ENCODE results near the gene DNAH11.
"Not testable (repeated sequence)": the region's sequence is repeated elsewhere in the genome, so short reads cannot be mapped to it uniquely, and the experiment has no call there.

Gene DNAH11

GRCh38 chr7:21717323-21717722 is 174.5 kb downstream of the DNAH11 start:
- no peak for DNase-seq (ENCODE audit: low spot score)

GRCh38 chr7:21718391-21718790 is 175.6 kb downstream of the DNAH11 start:
- no peak for DNase-seq (ENCODE audit: low spot score)

- no peak for DNase-seq (ENCODE audit: low spot score)
Observed at GRCh38 chr7:21719846-21720245, 177.0 kb downstream of the DNAH11 start.

- no peak for DNase-seq (ENCODE audit: low spot score)
Observed at GRCh38 chr7:21722371-21722770, 179.5 kb downstream of the DNAH11 start.

- DNase-seq (ENCODE audit: low spot score): no peak
Observed at GRCh38 chr7:21724562-21724961, 181.7 kb downstream of the DNAH11 start.

GRCh38 chr7:21730399-21730798 is 187.6 kb downstream of the DNAH11 start:
- no peak for DNase-seq (ENCODE audit: low spot score)

- DNase-seq (ENCODE audit: low spot score): no peak
Observed at GRCh38 chr7:21731977-21732376, 189.1 kb downstream of the DNAH11 start.

- DNase-seq (ENCODE audit: low spot score): not testable (repeated sequence)
Observed at GRCh38 chr7:21732956-21733355, 190.1 kb downstream of the DNAH11 start.

- DNase-seq (ENCODE audit: low spot score): no peak
Observed at GRCh38 chr7:21733837-21734236, 191.0 kb downstream of the DNAH11 start.

GRCh38 chr7:21743493-21743892 is 200.7 kb downstream of the DNAH11 start:
- DNase-seq (ENCODE audit: low spot score): no peak

GRCh38 chr7:21746949-21747348 is 204.1 kb downstream of the DNAH11 start:
- no peak for DNase-seq (ENCODE audit: low spot score)

GRCh38 chr7:21747806-21748205 is 205.0 kb downstream of the DNAH11 start:
- no peak for DNase-seq (ENCODE audit: low spot score)

GRCh38 chr7:21749378-21749777 is 206.5 kb downstream of the DNAH11 start:
- no peak for DNase-seq (ENCODE audit: low spot score)

GRCh38 chr7:21753071-21753470 is 210.2 kb downstream of the DNAH11 start:
- DNase-seq (ENCODE audit: low spot score): no peak

GRCh38 chr7:21754963-21755362 is 212.1 kb downstream of the DNAH11 start:
- no peak for DNase-seq (ENCODE audit: low spot score)

GRCh38 chr7:21757537-21758282 is 214.9 kb downstream of the DNAH11 start:
- DNase-seq (ENCODE audit: low spot score): no peak

- no peak for DNase-seq (ENCODE audit: low spot score)
Observed at GRCh38 chr7:21758286-21758685, 215.4 kb downstream of the DNAH11 start.

- no peak for DNase-seq (ENCODE audit: low spot score)
Observed at GRCh38 chr7:21762469-21762868, 219.6 kb downstream of the DNAH11 start.

- DNase-seq (ENCODE audit: low spot score): no peak
Observed at GRCh38 chr7:21763818-21764217, 221.0 kb downstream of the DNAH11 start.

- DNase-seq (ENCODE audit: low spot score): no peak
Observed at GRCh38 chr7:21766218-21766617, 223.4 kb downstream of the DNAH11 start.

- DNase-seq (ENCODE audit: low spot score): peak; percentile 6
Observed at GRCh38 chr7:21767300-21767900, 224.6 kb downstream of the DNAH11 start.

GRCh38 chr7:21768279-21768678 is 225.4 kb downstream of the DNAH11 start:
- DNase-seq (ENCODE audit: low spot score): no peak

- DNase-seq (ENCODE audit: low spot score): no peak
Observed at GRCh38 chr7:21771266-21771665, 228.4 kb downstream of the DNAH11 start.
